NCI-H187 treated with DMSO at 0.1 percent for 48 hours (cell line): ENCODE results near the gene PLCB4.
"Not testable (repeated sequence)": the region's sequence is repeated elsewhere in the genome, so short reads cannot be mapped to it uniquely, and the experiment has no call there.

Experiments used
- DNase-seq: peaks from one replicate; lab custom pipeline; 2025; lab: John Stamatoyannopoulos, UW

Gene PLCB4

GRCh38 chr20:9367328-9367727 lies 298.4 kb downstream of the PLCB4 start:
- no peak for DNase-seq

GRCh38 chr20:9367746-9368145 lies 298.9 kb downstream of the PLCB4 start:
- no peak for DNase-seq

- no peak for DNase-seq
Measured at GRCh38 chr20:9368893-9369292, 300.0 kb downstream of the PLCB4 start.

GRCh38 chr20:9369557-9369956 lies 300.7 kb downstream of the PLCB4 start:
- no peak for DNase-seq

- no peak for DNase-seq
Measured at GRCh38 chr20:9374072-9374471, 305.2 kb downstream of the PLCB4 start.

GRCh38 chr20:9374480-9374879 lies 305.6 kb downstream of the PLCB4 start:
- no peak for DNase-seq

- DNase-seq = no peak
Measured at GRCh38 chr20:9375221-9375681, 306.4 kb downstream of the PLCB4 start.

GRCh38 chr20:9377007-9377406 lies 308.1 kb downstream of the PLCB4 start:
- DNase-seq = no peak

GRCh38 chr20:9385345-9386310 lies 316.7 kb downstream of the PLCB4 start:
- not testable (repeated sequence) for DNase-seq

- no peak for DNase-seq
Measured at GRCh38 chr20:9388160-9388812, 319.4 kb downstream of the PLCB4 start.

- no peak for DNase-seq
Measured at GRCh38 chr20:9388813-9389161, 319.9 kb downstream of the PLCB4 start.

- no peak for DNase-seq
Measured at GRCh38 chr20:9389346-9389745, 320.5 kb downstream of the PLCB4 start.

GRCh38 chr20:9390441-9390840 lies 321.6 kb downstream of the PLCB4 start:
- DNase-seq = no peak

GRCh38 chr20:9392892-9393857 lies 324.3 kb downstream of the PLCB4 start:
- no peak for DNase-seq

- DNase-seq = no peak
Measured at GRCh38 chr20:9395971-9396370, 327.1 kb downstream of the PLCB4 start.

- DNase-seq = no peak
Measured at GRCh38 chr20:9397928-9398327, 329.0 kb downstream of the PLCB4 start.

GRCh38 chr20:9398882-9399281 lies 330.0 kb downstream of the PLCB4 start:
- DNase-seq = no peak

GRCh38 chr20:9399322-9399721 lies 330.4 kb downstream of the PLCB4 start:
- DNase-seq = no peak

GRCh38 chr20:9400171-9401025 lies 331.5 kb downstream of the PLCB4 start:
- no peak for DNase-seq

GRCh38 chr20:9401371-9401770 lies 332.5 kb downstream of the PLCB4 start:
- no peak for DNase-seq

- DNase-seq = no peak
Measured at GRCh38 chr20:9402141-9402540, 333.3 kb downstream of the PLCB4 start.
